GM10248 (cell line): ENCODE results near the gene PLPPR5.

Experiments
- CTCF ChIA-PET: fragments of 300-600 bp; sonication (Branson Sonifier 250); formaldehyde crosslinking; extraction: SDS; loops from one replicate; lab custom pipeline; 2021; ENCODE audit warnings: antibody characterized with exemption; lab: Yijun Ruan, JAX
- POLR2A ChIA-PET: fragments of 350-650 bp; sonication (Branson Sonifier 250); formaldehyde crosslinking; extraction: SDS; loops from one replicate; lab custom pipeline; 2020; ENCODE audit warnings: antibody characterized with exemption; lab: Yijun Ruan, JAX
- DNase-seq: peaks from one replicate; pipeline ENCODE4 v3.0.0; 2012; ENCODE audit errors: extremely low spot score
- TF ChIP-seq, protein P1 (sequence below): IDR thresholded peaks from 2 replicates; pipeline ENCODE4 v1.5.1; 2012; ENCODE audit warnings: mild to moderate bottlenecking, low read depth; ENCODE audit errors: extremely low read depth, missing control alignments, control extremely low read depth

Gene PLPPR5

DNA sequence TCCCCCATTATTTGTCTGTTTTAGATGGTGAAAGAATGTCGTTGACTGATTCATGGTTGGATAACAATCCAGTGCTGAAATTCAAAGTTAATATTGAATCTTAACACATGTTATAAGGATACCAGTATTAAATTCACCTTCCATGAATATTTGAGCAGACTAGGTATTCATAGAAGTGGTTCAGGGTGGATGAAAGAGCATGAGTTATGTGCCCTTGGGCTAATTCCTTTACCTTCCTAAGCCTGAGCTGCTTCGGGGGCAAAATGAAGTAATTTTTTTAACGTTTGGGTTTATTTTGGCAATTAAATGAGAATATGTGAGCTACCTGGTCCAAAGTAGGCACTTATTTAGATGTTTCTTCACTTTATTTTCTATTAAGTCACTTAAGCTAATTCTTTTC is 2.7 kb upstream of the PLPPR5 start:
- POLR2A ChIA-PET, result no interaction called here
- no peak for DNase-seq
- CTCF ChIA-PET, result interaction anchor here (1.0 kb wide), 1 partner anchor 13 kb away, joined by 3 read pairs; no protein-coding TSS in a partner anchor
- TF ChIP-seq, protein P1, sequence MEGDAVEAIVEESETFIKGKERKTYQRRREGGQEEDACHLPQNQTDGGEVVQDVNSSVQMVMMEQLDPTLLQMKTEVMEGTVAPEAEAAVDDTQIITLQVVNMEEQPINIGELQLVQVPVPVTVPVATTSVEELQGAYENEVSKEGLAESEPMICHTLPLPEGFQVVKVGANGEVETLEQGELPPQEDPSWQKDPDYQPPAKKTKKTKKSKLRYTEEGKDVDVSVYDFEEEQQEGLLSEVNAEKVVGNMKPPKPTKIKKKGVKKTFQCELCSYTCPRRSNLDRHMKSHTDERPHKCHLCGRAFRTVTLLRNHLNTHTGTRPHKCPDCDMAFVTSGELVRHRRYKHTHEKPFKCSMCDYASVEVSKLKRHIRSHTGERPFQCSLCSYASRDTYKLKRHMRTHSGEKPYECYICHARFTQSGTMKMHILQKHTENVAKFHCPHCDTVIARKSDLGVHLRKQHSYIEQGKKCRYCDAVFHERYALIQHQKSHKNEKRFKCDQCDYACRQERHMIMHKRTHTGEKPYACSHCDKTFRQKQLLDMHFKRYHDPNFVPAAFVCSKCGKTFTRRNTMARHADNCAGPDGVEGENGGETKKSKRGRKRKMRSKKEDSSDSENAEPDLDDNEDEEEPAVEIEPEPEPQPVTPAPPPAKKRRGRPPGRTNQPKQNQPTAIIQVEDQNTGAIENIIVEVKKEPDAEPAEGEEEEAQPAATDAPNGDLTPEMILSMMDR, result no peak

GRCh38 chr1:99005537-99005942 is 879 bp upstream of the PLPPR5 start:
- CTCF ChIA-PET, result interaction anchor here (0.9 kb wide), 1 partner anchor 33 kb away, joined by 3 read pairs; no protein-coding TSS in a partner anchor
- POLR2A ChIA-PET, result no interaction called here
- DNase-seq, result no peak
- TF ChIP-seq, protein P1, result no peak

DNA sequence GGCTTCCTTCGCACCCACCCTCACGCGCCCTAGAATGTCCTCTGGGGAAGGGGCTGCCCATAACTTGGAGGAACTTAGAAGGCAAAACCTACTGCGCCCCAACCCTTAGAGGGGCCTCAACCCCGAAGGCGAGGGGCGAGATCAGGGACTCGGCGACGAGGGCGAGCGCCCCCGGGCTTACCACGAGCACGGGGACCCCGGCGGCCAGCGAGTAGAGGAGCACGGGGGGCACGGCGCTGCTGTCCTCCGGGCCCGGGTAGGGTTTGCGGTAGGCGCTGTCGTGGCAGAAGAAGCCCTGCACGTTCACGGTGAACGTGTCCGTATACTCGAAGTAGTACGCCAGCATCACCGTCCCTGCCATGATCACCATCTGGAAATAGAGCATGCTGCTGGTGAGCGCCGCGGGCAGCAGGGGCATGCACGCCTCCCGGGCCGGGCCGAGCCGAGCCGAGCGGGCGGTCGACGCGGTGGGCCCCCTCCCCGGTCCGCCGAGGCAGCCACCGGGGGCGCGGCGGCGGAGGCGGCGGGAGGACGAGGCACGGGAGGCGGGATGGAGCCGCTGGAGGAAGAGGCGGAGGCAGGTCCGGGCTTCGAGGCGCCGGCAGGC is 304 bp downstream of the PLPPR5 start:
- DNase-seq, result peak; percentile 12
- TF ChIP-seq, protein P1, result no peak
- CTCF ChIA-PET, result no interaction called here

GRCh38 chr1:99003581-99004253 is 944 bp downstream of the PLPPR5 start:
- ChIA-PET POLR2A (no interaction called here), CTCF (no interaction called here)
- TF ChIP-seq, protein P1, result no peak
- DNase-seq, result peak; percentile 4

More for the DNA sequence above, 304 bp downstream of the PLPPR5 start:
- POLR2A ChIA-PET, result no interaction called here

DNA sequence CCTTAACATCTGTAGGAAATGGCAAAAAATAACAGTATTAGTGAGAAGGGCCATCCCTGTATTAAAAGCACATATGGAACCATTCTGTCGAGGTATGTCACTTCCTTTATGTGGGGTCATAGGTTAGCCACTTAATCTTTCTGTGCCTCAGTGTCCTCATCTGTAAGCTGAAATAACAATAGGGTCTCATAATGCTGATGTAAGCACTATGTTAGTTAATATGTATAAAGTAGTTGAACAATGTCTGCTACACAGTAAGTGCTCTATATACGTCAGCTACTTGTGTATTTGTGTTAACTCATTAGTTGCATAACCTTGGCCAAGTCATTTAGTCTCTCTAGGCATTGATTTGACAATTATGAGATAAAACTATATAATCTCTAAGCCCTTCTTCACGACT is 11.8 kb downstream of the PLPPR5 start:
- ChIA-PET POLR2A (no interaction called here), CTCF (no interaction called here)
- DNase-seq, result no peak
- TF ChIP-seq, protein P1, result no peak

- TF ChIP-seq, protein P1, result peak; percentile 22
- POLR2A ChIA-PET, result no interaction called here
- no peak for DNase-seq
- CTCF ChIA-PET, result interaction anchor here (0.9 kb wide), 1 partner anchor 12 kb away, joined by 4 read pairs; no protein-coding TSS in a partner anchor
Measured at GRCh38 chr1:98991127-98992012, 13.3 kb downstream of the PLPPR5 start.
